ENCODE results near the gene SERTAD2.

SERTAD2 gene

DNA sequence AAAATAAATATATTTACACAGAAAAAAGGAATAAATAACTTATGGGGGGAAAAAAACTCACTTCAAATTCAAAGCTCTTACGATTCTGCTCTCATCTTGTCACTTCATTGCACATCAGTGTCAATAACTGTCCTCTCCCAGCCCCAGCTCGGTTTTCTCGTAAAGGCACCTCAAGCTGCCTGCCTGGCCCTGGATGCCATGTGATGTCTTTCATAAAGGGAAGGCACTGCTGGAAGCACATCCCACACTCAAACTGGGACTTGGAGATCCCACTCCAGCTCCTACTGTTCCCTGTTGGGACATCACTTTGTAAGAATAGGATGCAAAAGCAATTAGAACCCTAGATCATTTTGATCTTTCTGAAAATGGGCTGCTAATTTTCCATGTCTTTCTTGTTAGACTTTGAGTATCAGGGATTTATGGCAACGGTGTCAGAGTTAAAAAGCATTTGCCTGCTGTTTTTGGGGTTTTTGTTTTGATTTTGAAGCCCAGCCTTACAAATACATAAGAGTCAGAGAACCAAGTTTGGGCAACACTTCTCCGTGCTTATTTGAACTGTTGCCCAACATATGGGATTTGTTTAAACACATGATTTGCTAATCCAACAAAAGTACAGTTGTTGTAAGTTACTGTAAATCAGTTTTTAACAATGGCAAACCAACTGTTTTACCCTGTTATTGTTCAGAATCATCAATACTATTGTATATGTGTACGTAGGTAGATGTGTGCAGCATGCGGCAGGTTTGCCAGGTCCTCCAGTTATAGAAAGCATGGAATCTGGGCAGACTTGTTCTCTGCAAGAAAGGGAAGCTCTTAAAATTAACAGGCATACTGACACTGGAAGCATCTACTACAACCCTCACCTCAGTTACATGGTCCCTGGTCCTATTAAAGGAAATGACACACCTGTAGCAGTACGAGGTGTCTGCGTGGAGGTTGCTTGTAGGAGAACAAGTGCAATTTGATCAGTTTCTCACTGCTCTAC lies 20.6 kb downstream of the SERTAD2 start:
- TF ChIP-seq, protein P1, sequence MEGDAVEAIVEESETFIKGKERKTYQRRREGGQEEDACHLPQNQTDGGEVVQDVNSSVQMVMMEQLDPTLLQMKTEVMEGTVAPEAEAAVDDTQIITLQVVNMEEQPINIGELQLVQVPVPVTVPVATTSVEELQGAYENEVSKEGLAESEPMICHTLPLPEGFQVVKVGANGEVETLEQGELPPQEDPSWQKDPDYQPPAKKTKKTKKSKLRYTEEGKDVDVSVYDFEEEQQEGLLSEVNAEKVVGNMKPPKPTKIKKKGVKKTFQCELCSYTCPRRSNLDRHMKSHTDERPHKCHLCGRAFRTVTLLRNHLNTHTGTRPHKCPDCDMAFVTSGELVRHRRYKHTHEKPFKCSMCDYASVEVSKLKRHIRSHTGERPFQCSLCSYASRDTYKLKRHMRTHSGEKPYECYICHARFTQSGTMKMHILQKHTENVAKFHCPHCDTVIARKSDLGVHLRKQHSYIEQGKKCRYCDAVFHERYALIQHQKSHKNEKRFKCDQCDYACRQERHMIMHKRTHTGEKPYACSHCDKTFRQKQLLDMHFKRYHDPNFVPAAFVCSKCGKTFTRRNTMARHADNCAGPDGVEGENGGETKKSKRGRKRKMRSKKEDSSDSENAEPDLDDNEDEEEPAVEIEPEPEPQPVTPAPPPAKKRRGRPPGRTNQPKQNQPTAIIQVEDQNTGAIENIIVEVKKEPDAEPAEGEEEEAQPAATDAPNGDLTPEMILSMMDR (conservative IDR thresholded peaks at IDR 0.05; ENCODE audit: low read depth, low read length) = no peak
- no peak overlapping the region for H3K27ac ChIP-seq
- H3K9ac ChIP-seq = no peak overlapping the region
- peaks cover 33% of the 10 kb centered on the region for H3K79me2 ChIP-seq (ENCODE audit: insufficient read depth, low read depth)
- H3K4me1 ChIP-seq (ENCODE audit: low read depth, poor library complexity, severe bottlenecking) = peaks cover 41% of the 10 kb centered on the region
- H3K36me3 ChIP-seq (ENCODE audit: insufficient read depth) = no peaks in the 10 kb centered on the region; the same call in 1 of the 2 replicates
- H3K4me2 ChIP-seq = no peak overlapping the region
- no peak overlapping the region for H3K4me3 ChIP-seq (IDR thresholded peaks at IDR 0.05; ENCODE audit: insufficient read depth, low read depth, low read length)
- H3K27me3 ChIP-seq (ENCODE audit: insufficient read depth, low read depth) = no peaks in the 10 kb centered on the region
- no peaks in the 10 kb centered on the region for H4K20me1 ChIP-seq (ENCODE audit: insufficient read depth)
- no peak overlapping the region for H2AFZ ChIP-seq (ENCODE audit: low read depth)

DNA sequence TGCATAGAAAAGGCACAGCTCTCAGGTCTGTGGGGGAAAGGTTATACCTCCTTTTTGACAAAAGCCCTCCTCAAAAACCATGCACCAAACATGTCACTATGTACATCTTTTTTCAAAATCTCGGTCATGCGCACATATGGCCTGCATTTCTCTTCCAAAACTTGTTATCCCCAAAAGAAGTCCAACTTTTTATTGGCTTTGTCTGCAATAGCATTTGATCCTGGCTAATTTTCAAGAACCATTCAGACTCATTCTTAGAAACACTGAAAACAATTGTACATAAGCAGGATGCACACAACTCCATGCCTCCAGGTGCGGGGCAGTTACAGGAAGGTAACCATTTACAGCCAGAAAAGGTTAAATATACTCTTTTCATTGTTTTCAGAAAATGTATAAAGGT lies 21.9 kb downstream of the SERTAD2 start:
- Histone ChIP-seq H2AFZ (ENCODE audit: low read depth) (no peak overlapping the region), H3K4me3 (IDR thresholded peaks at IDR 0.05; ENCODE audit: insufficient read depth, low read depth, low read length) (no peak overlapping the region), H4K20me1 (ENCODE audit: insufficient read depth) (no peaks in the 10 kb centered on the region), H3K4me1 (ENCODE audit: low read depth, poor library complexity, severe bottlenecking) (peaks cover 28% of the 10 kb centered on the region), H3K4me2 (no peak overlapping the region), H3K36me3 (ENCODE audit: insufficient read depth) (no peaks in the 10 kb centered on the region; the same call in 1 of the 2 replicates), H3K27ac (no peak overlapping the region), H3K79me2 (ENCODE audit: insufficient read depth, low read depth) (peaks cover 23% of the 10 kb centered on the region), H3K9ac (no peak overlapping the region), H3K27me3 (ENCODE audit: insufficient read depth, low read depth) (no peaks in the 10 kb centered on the region)
- TF ChIP-seq, protein P1 (conservative IDR thresholded peaks at IDR 0.05; ENCODE audit: low read depth, low read length) = no peak

GRCh38 chr2:64630752-64631151 lies 23.0 kb downstream of the SERTAD2 start:
- no peaks in the 10 kb centered on the region for H4K20me1 ChIP-seq (ENCODE audit: insufficient read depth)
- H3K4me1 ChIP-seq (ENCODE audit: low read depth, poor library complexity, severe bottlenecking) = peaks cover 18% of the 10 kb centered on the region
- H3K79me2 ChIP-seq (ENCODE audit: insufficient read depth, low read depth) = peaks cover 17% of the 10 kb centered on the region
- H3K4me3 ChIP-seq (IDR thresholded peaks at IDR 0.05; ENCODE audit: insufficient read depth, low read depth, low read length) = no peak overlapping the region
- H3K4me2 ChIP-seq = no peak overlapping the region
- TF ChIP-seq, protein P1 (conservative IDR thresholded peaks at IDR 0.05; ENCODE audit: low read depth, low read length) = no peak
- H3K27ac ChIP-seq = no peak overlapping the region
- no peak overlapping the region for H2AFZ ChIP-seq (ENCODE audit: low read depth)
- no peaks in the 10 kb centered on the region for H3K27me3 ChIP-seq (ENCODE audit: insufficient read depth, low read depth)
- no peak overlapping the region for H3K9ac ChIP-seq
- no peaks in the 10 kb centered on the region; the same call in 1 of the 2 replicates for H3K36me3 ChIP-seq (ENCODE audit: insufficient read depth)

DNA sequence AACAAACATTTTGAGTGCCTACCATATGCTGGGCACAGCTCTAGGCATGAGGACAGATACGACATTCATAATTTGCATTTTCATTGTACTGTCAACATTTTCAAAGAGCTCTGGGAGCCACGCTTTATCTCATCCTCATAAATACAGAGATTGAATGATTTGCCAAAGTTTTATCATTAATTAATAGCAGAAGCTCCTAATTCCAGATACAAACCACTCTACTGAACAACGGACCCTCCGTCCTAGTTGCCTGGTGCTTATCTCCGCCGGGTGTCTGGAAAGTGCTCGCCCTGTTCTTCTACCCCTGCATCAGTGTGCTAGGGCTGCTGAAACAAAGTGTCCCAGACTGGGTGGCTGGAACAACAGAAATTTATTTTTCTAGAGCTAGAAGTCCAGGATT lies 23.8 kb downstream of the SERTAD2 start:
- TF ChIP-seq, protein P1 (conservative IDR thresholded peaks at IDR 0.05; ENCODE audit: low read depth, low read length) = no peak
- Histone ChIP-seq H3K9ac (no peak overlapping the region), H2AFZ (ENCODE audit: low read depth) (no peak overlapping the region), H3K27ac (no peak overlapping the region), H4K20me1 (ENCODE audit: insufficient read depth) (no peaks in the 10 kb centered on the region), H3K79me2 (ENCODE audit: insufficient read depth, low read depth) (peaks cover 8% of the 10 kb centered on the region; the same call in 1 of the 2 replicates), H3K4me3 (IDR thresholded peaks at IDR 0.05; ENCODE audit: insufficient read depth, low read depth, low read length) (no peak overlapping the region), H3K36me3 (ENCODE audit: insufficient read depth) (no peaks in the 10 kb centered on the region), H3K27me3 (ENCODE audit: insufficient read depth, low read depth) (no peaks in the 10 kb centered on the region), H3K4me1 (ENCODE audit: low read depth, poor library complexity, severe bottlenecking) (peaks cover 9% of the 10 kb centered on the region), H3K4me2 (no peak overlapping the region)

Measured in KMS-11 (cell line).